SK-N-SH (cell line): Measurements from ENCODE around the gene EXPH5. TPM values are rescaled to one million over a fixed set of nuclear protein-coding genes. Genes with fewer than 3 reads are reported as not detected.

ENCODE experiments used
- CTCF ChIA-PET: fragments of 300-600, 350-600 bp; formaldehyde crosslinking; extraction: SDS; loops from one replicate; lab custom pipeline; 2021; lab: Yijun Ruan, JAX
- POLR2A ChIA-PET: fragments of 350-600 bp; sonication (Branson Sonifier 250); formaldehyde crosslinking; extraction: SDS; loops from one replicate; lab custom pipeline; 2020; ENCODE audit warnings: antibody characterized with exemption, inconsistent platforms; lab: Yijun Ruan, JAX
- DNase-seq: peaks from one replicate; pipeline ENCODE4 v3.0.0; 2012
- H2AFZ ChIP-seq: fragments of 200-600 bp; sonication (generic); 2 replicates; pipeline ENCODE4 v1.8.1; 2016; ENCODE audit warnings: antibody characterized with exemption, mild to moderate bottlenecking, low read depth
- H3F3A ChIP-seq: fragments of 200-600 bp; sonication (generic); replicated peaks from 2 replicates; pipeline ENCODE3; 2016; ENCODE audit warnings: antibody characterized with exemption, mild to moderate bottlenecking; ENCODE audit not compliant: insufficient read depth
- H3K27ac ChIP-seq, 2 experiments: fragments of 200-500 bp in 1 of 2; fragments of 200-600 bp in 1 of 2; sonication (Bioruptor generic) in 1 of 2; sonication (generic), shearing (Covaris generic) in 1 of 2; 2 replicates each; pipeline versions ENCODE4 v1.5.1 to v1.6.1; 2014 to 2016; ENCODE audit warnings: low read depth in 2 of 2, inconsistent platforms in 1 of 2, low read length in 1 of 2, mild to moderate bottlenecking in 1 of 2, mixed read lengths in 1 of 2
- H3K27me3 ChIP-seq: fragments of 200-600 bp; sonication (generic), shearing (Covaris generic); 2 replicates; pipeline ENCODE4 v1.6.1; 2016; ENCODE audit warnings: mixed run types; ENCODE audit not compliant: insufficient read depth
- H3K36me3 ChIP-seq, 2 experiments: fragments of 200-500 bp in 1 of 2; fragments of 200-600 bp in 1 of 2; sonication (Bioruptor generic) in 1 of 2; sonication (generic) in 1 of 2; replicated peaks in 1 of 2; 2 replicates each; pipeline versions ENCODE3 to v1.5.1; 2014 to 2016; ENCODE audit warnings: low read length in 1 of 2, mild to moderate bottlenecking in 1 of 2; ENCODE audit not compliant: insufficient read depth in 2 of 2, control insufficient read depth in 1 of 2
- H3K4me1 ChIP-seq, 2 experiments: fragments of 200-500 bp in 1 of 2; fragments of 200-600 bp in 1 of 2; sonication (Bioruptor generic) in 1 of 2; sonication (generic), shearing (Covaris generic) in 1 of 2; 2 replicates each; pipeline versions ENCODE4 v1.5.1 to v1.6.1; 2014 to 2016; ENCODE audit warnings: low read depth in 1 of 2, low read length in 1 of 2, mixed run types in 1 of 2; ENCODE audit not compliant: insufficient read depth in 2 of 2, control insufficient read depth in 1 of 2
- H3K4me2 ChIP-seq: fragments of 200-600 bp; sonication (generic), shearing (Covaris generic); 2 replicates; pipeline ENCODE4 v1.6.1; 2017; ENCODE audit warnings: mixed run types
- H3K4me3 ChIP-seq, 2 experiments: fragments of 200-500 bp in 1 of 2; fragments of 200-600 bp in 1 of 2; sonication (Bioruptor generic) in 1 of 2; sonication (generic), shearing (Covaris generic) in 1 of 2; 2 replicates each; pipeline versions ENCODE4 v1.5.1 to v1.8.1; 2014 to 2016; ENCODE audit warnings: low read depth in 2 of 2, inconsistent platforms in 1 of 2, low read length in 1 of 2, mild to moderate bottlenecking in 1 of 2, mixed read lengths in 1 of 2, moderate library complexity in 1 of 2
- H3K79me2 ChIP-seq: fragments of 200-600 bp; sonication (generic); 2 replicates; pipeline ENCODE4 v1.8.1; 2017; ENCODE audit warnings: mild to moderate bottlenecking; ENCODE audit not compliant: insufficient read depth
- H3K9ac ChIP-seq: fragments of 200-600 bp; sonication (generic); 2 replicates; pipeline ENCODE4 v1.6.1; 2017; ENCODE audit warnings: mixed run types
- H3K9me2 ChIP-seq: fragments of 200-600 bp; sonication (generic); 2 replicates; pipeline ENCODE4 v1.6.1; 2017; ENCODE audit warnings: mixed run types
- H3K9me3 ChIP-seq: fragments of 200-600 bp; sonication (generic); 2 replicates; pipeline ENCODE4 v1.6.1; 2017; ENCODE audit warnings: mixed run types, mild to moderate bottlenecking, moderate library complexity
- H4K20me1 ChIP-seq: fragments of 200-600 bp; sonication (generic); 2 replicates; pipeline ENCODE4 v1.6.1; 2017; ENCODE audit warnings: mild to moderate bottlenecking, mixed run types; ENCODE audit not compliant: insufficient read depth
- CHD2 ChIP-seq: fragments of 150-350 bp; IDR thresholded peaks from 2 replicates; pipeline ENCODE4 v1.6.1; 2018; ENCODE audit warnings: low read length; ENCODE audit not compliant: partially characterized antibody
- CTCF ChIP-seq: fragments of 200-600 bp; sonication (generic); IDR thresholded peaks from 2 replicates; pipeline ENCODE4 v1.6.1; 2017; ENCODE audit warnings: antibody characterized with exemption, mild to moderate bottlenecking, moderate library complexity
- ELF1 ChIP-seq: IDR thresholded peaks from 2 replicates; pipeline ENCODE4 v1.4.0; 2012
- EP300 ChIP-seq, 2 experiments: IDR thresholded peaks; 2 replicates each; pipeline versions ENCODE4 v1.4.0 to v1.6.1; 2012; ENCODE audit warnings: borderline replicate concordance in 1 of 2, low read depth in 1 of 2, low read length in 1 of 2
- FOSL2 ChIP-seq: IDR thresholded peaks from 2 replicates; pipeline ENCODE4 v1.4.0; 2012; ENCODE audit warnings: low read depth, mild to moderate bottlenecking, moderate library complexity, borderline replicate concordance
- FOXJ3 ChIP-seq: sonication (generic); formaldehyde crosslinking; IDR thresholded peaks from 2 replicates; pipeline ENCODE4 v1.5.1; 2020; ENCODE audit warnings: mild to moderate bottlenecking, missing genetic modification reagents
- GATA2 ChIP-seq: sonication (generic); formaldehyde crosslinking; IDR thresholded peaks from 2 replicates; pipeline ENCODE4 v1.5.0; 2020; ENCODE audit warnings: mild to moderate bottlenecking, missing genetic modification reagents
- IRF3 ChIP-seq: fragments of 150-350 bp; IDR thresholded peaks from 2 replicates; pipeline ENCODE4 v1.6.1; 2016; ENCODE audit warnings: mild to moderate bottlenecking, low read depth, low read length
- MEF2A ChIP-seq: IDR thresholded peaks from 2 replicates; pipeline ENCODE4 v1.4.0; 2012; ENCODE audit warnings: low read depth, borderline replicate concordance
- MXI1 ChIP-seq: IDR thresholded peaks from 2 replicates; pipeline ENCODE4 v1.6.1; 2012; ENCODE audit warnings: mild to moderate bottlenecking, low read depth, low read length, improper control_type of control experiment
- NFIC ChIP-seq: IDR thresholded peaks from 2 replicates; pipeline ENCODE4 v1.4.0; 2012; ENCODE audit warnings: borderline replicate concordance
- NRF1 ChIP-seq: IDR thresholded peaks from 2 replicates; pipeline ENCODE4 v1.6.1; 2012; ENCODE audit warnings: low read depth, mild to moderate bottlenecking, low read length
- PBX3 ChIP-seq: IDR thresholded peaks from 2 replicates; pipeline ENCODE4; 2012
- POLR2AphosphoS5 ChIP-seq: IDR thresholded peaks from 2 replicates; pipeline ENCODE4 v1.6.1; 2012; ENCODE audit warnings: low read depth, low read length
- RFX5 ChIP-seq: IDR thresholded peaks from 2 replicates; pipeline ENCODE4 v1.6.1; 2012; ENCODE audit warnings: mild to moderate bottlenecking, improper control_type of control experiment, low read length
- RXRA ChIP-seq: IDR thresholded peaks from 2 replicates; pipeline ENCODE4 v1.4.0; 2012; ENCODE audit warnings: low read depth, mild to moderate bottlenecking, borderline replicate concordance
- SIN3A ChIP-seq: IDR thresholded peaks from 2 replicates; pipeline ENCODE4 v1.6.1; 2012; ENCODE audit warnings: low read depth, mild to moderate bottlenecking, low read length, moderate library complexity, borderline replicate concordance
- TAF1 ChIP-seq: IDR thresholded peaks from 2 replicates; pipeline ENCODE4 v1.6.1; 2012; ENCODE audit warnings: low read depth, mild to moderate bottlenecking, low read length, moderate library complexity, borderline replicate concordance
- TEAD4 ChIP-seq: IDR thresholded peaks from 2 replicates; pipeline ENCODE4 v1.4.0; 2012; ENCODE audit warnings: mild to moderate bottlenecking, borderline replicate concordance; ENCODE audit not compliant: insufficient read depth
- ZBTB33 ChIP-seq: IDR thresholded peaks from 2 replicates; pipeline ENCODE4 v1.4.0; 2012; ENCODE audit warnings: low read depth, borderline replicate concordance
- WGBS: methylation state at CpG from one replicate; pipeline ENCODE4 v1.1.6; 2017; ENCODE audit warnings: low lambda C conversion rate; 5-methylcytosine and 5-hydroxymethylcytosine counted together
- polyA plus RNA-seq, 3 experiments: library from polyadenylated mRNA; depleted of rRNA; stranded (reverse); fragments of >200 nt; gene quantifications; 2 replicates each; pipeline ENCODE4 v1.2.3, GENCODE V29; 2012

EXPH5 gene
- polyA plus RNA-seq, 1 of the 3 experiments (the other 2 are of a cell fraction), result 0.05 TPM

- POLR2A ChIA-PET, result no interaction called here
- Histone ChIP-seq H3K79me2 (no peaks in the 10 kb centered on the region), H3K36me3 (no peaks in the 10 kb centered on the region), H3K9me3 (no peaks in the 10 kb centered on the region), H2AFZ (no peak overlapping the region), H3K27ac (no peak overlapping the region), H3K9me2 (no peaks in the 10 kb centered on the region), H3K27me3 (no peaks in the 10 kb centered on the region), H3K4me2 (no peak overlapping the region), H4K20me1 (no peaks in the 10 kb centered on the region)
- 73% methylated on average over 5 of the region's 5 CpGs for WGBS
- CTCF ChIA-PET, result interaction anchor here (0.8 to 1.4 kb wide), 2 partner anchors 24 to 42 kb away, joined by 3 read pairs; no protein-coding TSS in a partner anchor
- DNase-seq, result no peak
- TF ChIP-seq MXI1, result no peak
- no peak for TF ChIP-seq ELF1
- TF ChIP-seq CHD2, result no peak
- no peak for TF ChIP-seq CTCF
- TF ChIP-seq TAF1, result no peak
- TF ChIP-seq ZBTB33, result no peak
- TF ChIP-seq MEF2A, result no peak
- TF ChIP-seq PBX3, result no peak
- TF ChIP-seq RFX5, result no peak
- TF ChIP-seq TEAD4, result no peak
- no peak for TF ChIP-seq POLR2AphosphoS5
- TF ChIP-seq GATA2 (CRISPR knock-in tag), result no peak
- no peak for TF ChIP-seq IRF3
- TF ChIP-seq FOXJ3 (CRISPR knock-in tag), result no peak
- no peak for TF ChIP-seq NRF1
- no peak for TF ChIP-seq FOSL2
- TF ChIP-seq RXRA, result no peak
- TF ChIP-seq SIN3A, result no peak
- no peak for TF ChIP-seq NFIC
- no peak for TF ChIP-seq EP300 (IDR thresholded peaks at IDR 0.05; ENCODE audit: borderline replicate concordance in 1 of 2, low read depth in 1 of 2, low read length in 1 of 2)
- TF ChIP-seq, all 33 proteins: peak for 0
- Histone ChIP-seq H3K4me1 (no peaks in the 10 kb centered on the region), H3K4me3 (no peak overlapping the region), H3K9ac (no peak overlapping the region), H3F3A (no peaks in the 10 kb centered on the region)
These were observed 12.5 kb upstream of the EXPH5 start for GRCh38 chr11:108606070-108606469.
